DOHH2 (cell line): ENCODE results near the gene PRDX4.

Source experiments
- H3F3A ChIP-seq: fragments of 200-600 bp; sonication (generic), shearing (Covaris generic); 2 replicates; pipeline ENCODE4 v1.6.0; 2016; ENCODE audit warnings: antibody characterized with exemption, mild to moderate bottlenecking; ENCODE audit not compliant: control insufficient read depth, insufficient read depth
- H3K27ac ChIP-seq: fragments of 200-600 bp; sonication (generic); 2 replicates; pipeline ENCODE4 v1.5.1; 2014; ENCODE audit warnings: low read depth, mild to moderate bottlenecking, low read length, moderate library complexity
- H3K27me3 ChIP-seq: fragments of 200-600 bp; sonication (generic); 2 replicates; pipeline ENCODE4 v1.6.1; 2014; ENCODE audit warnings: mild to moderate bottlenecking, low read length, mixed read lengths; ENCODE audit not compliant: control insufficient read depth
- H3K36me3 ChIP-seq: fragments of 200-600 bp; sonication (generic); 2 replicates; pipeline ENCODE4 v1.6.1; 2014; ENCODE audit warnings: mild to moderate bottlenecking, low read length, moderate library complexity, mixed read lengths; ENCODE audit not compliant: control insufficient read depth
- H3K4me1 ChIP-seq: fragments of 200-600 bp; sonication (generic); 2 replicates; pipeline ENCODE4 v1.6.1; 2014; ENCODE audit warnings: mild to moderate bottlenecking, low read length, mixed read lengths; ENCODE audit not compliant: control insufficient read depth
- H3K4me2 ChIP-seq: fragments of 200-600 bp; sonication (generic); 2 replicates; pipeline ENCODE4 v1.6.0; 2014; ENCODE audit warnings: mild to moderate bottlenecking, low read length, moderate library complexity
- H3K4me3 ChIP-seq: fragments of 200-600 bp; sonication (generic); 2 replicates; pipeline ENCODE4 v1.5.1; 2014; ENCODE audit warnings: mild to moderate bottlenecking, low read length, mixed read lengths
- H3K79me2 ChIP-seq: fragments of 200-600 bp; sonication (generic); 2 replicates; pipeline ENCODE4 v1.6.1; 2014; ENCODE audit warnings: mild to moderate bottlenecking, low read length, mixed read lengths; ENCODE audit not compliant: control insufficient read depth
- H3K9me2 ChIP-seq: fragments of 200-600 bp; sonication (generic); replicated peaks from 2 replicates; pipeline ENCODE4 v1.6.1; 2014; ENCODE audit warnings: mild to moderate bottlenecking, low read length, mixed read lengths; ENCODE audit not compliant: control insufficient read depth
- H3K9me3 ChIP-seq: fragments of 200-600 bp; sonication (generic); 2 replicates; pipeline ENCODE4 v1.6.1; 2014; ENCODE audit warnings: antibody characterized with exemption, low read length, mixed read lengths; ENCODE audit not compliant: control insufficient read depth, insufficient read depth
- H4K20me1 ChIP-seq: fragments of 200-600 bp; sonication (generic); 2 replicates; pipeline ENCODE4 v1.6.0; 2014; ENCODE audit warnings: low read depth, mild to moderate bottlenecking, antibody characterized with exemption, low read length, moderate library complexity; ENCODE audit not compliant: control insufficient read depth, insufficient read depth
- EZH2phosphoT487 ChIP-seq: fragments of 200-600 bp; sonication (generic); IDR thresholded peaks from 2 replicates; pipeline ENCODE4 v1.6.1; 2017; ENCODE audit warnings: borderline replicate concordance, mild to moderate bottlenecking, antibody characterized with exemption, low read length, moderate library complexity, mixed read lengths
- TF ChIP-seq, protein P1 (sequence below): fragments of 200-600 bp; sonication (generic); IDR thresholded peaks from one replicate; pipeline ENCODE4 v1.5.1; 2014; ENCODE audit warnings: antibody characterized with exemption, mild to moderate bottlenecking, low read depth, low read length; ENCODE audit not compliant: poor library complexity, severe bottlenecking

Gene PRDX4

DNA sequence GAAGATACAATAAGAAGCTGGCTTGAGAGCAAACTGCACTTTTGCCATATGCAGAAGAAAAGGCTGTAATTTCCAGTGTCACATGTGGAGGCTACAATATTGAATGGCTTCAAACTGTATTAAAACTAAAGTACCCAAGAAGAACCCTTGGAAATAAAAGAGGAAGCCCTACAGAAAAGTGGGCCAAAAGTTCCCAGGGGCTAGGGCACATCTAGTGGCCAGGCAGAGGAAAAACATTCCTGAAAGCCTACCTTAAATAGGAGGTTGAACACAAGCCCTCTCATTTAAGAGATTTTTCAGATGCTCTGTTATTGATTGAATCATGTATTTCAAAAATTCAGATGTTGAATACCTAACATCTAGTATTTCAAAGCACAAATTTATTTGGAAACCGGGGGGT, 40.6 kb upstream of the PRDX4 start:
- H3K27me3 ChIP-seq = no peaks in the 10 kb centered on the region
- H3K27ac ChIP-seq = no peak overlapping the region
- no peaks in the 10 kb centered on the region for H3K36me3 ChIP-seq
- H3K9me2 ChIP-seq = no peaks in the 10 kb centered on the region
- no peak overlapping the region for H3K4me2 ChIP-seq
- H3K4me3 ChIP-seq = no peak overlapping the region
- H3K9me3 ChIP-seq = no peaks in the 10 kb centered on the region
- no peaks in the 10 kb centered on the region for H4K20me1 ChIP-seq
- H3F3A ChIP-seq = no peaks in the 10 kb centered on the region
- H3K4me1 ChIP-seq = no peaks in the 10 kb centered on the region
- no peaks in the 10 kb centered on the region for H3K79me2 ChIP-seq
- TF ChIP-seq, protein P1, sequence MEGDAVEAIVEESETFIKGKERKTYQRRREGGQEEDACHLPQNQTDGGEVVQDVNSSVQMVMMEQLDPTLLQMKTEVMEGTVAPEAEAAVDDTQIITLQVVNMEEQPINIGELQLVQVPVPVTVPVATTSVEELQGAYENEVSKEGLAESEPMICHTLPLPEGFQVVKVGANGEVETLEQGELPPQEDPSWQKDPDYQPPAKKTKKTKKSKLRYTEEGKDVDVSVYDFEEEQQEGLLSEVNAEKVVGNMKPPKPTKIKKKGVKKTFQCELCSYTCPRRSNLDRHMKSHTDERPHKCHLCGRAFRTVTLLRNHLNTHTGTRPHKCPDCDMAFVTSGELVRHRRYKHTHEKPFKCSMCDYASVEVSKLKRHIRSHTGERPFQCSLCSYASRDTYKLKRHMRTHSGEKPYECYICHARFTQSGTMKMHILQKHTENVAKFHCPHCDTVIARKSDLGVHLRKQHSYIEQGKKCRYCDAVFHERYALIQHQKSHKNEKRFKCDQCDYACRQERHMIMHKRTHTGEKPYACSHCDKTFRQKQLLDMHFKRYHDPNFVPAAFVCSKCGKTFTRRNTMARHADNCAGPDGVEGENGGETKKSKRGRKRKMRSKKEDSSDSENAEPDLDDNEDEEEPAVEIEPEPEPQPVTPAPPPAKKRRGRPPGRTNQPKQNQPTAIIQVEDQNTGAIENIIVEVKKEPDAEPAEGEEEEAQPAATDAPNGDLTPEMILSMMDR = no peak
- no peak for TF ChIP-seq EZH2phosphoT487

GRCh38 chrX:23628131-23628530, 39.2 kb upstream of the PRDX4 start:
- no peaks in the 10 kb centered on the region for H3K9me3 ChIP-seq
- H3K4me2 ChIP-seq = no peak overlapping the region
- no peaks in the 10 kb centered on the region for H3F3A ChIP-seq
- H3K4me3 ChIP-seq = no peak overlapping the region
- H3K36me3 ChIP-seq = no peaks in the 10 kb centered on the region
- no peaks in the 10 kb centered on the region for H3K27me3 ChIP-seq
- no peaks in the 10 kb centered on the region for H3K4me1 ChIP-seq
- no peaks in the 10 kb centered on the region for H4K20me1 ChIP-seq
- no peaks in the 10 kb centered on the region for H3K9me2 ChIP-seq
- H3K79me2 ChIP-seq = no peaks in the 10 kb centered on the region
- no peak overlapping the region for H3K27ac ChIP-seq
- no peak for TF ChIP-seq EZH2phosphoT487
- TF ChIP-seq, protein P1 = no peak

GRCh38 chrX:23631136-23631535, 36.2 kb upstream of the PRDX4 start:
- H3K9me3 ChIP-seq = no peaks in the 10 kb centered on the region
- no peaks in the 10 kb centered on the region for H3K79me2 ChIP-seq
- H3K4me3 ChIP-seq = no peak overlapping the region
- H3K9me2 ChIP-seq = no peaks in the 10 kb centered on the region
- no peaks in the 10 kb centered on the region for H4K20me1 ChIP-seq
- no peaks in the 10 kb centered on the region for H3K4me1 ChIP-seq
- no peaks in the 10 kb centered on the region for H3K27me3 ChIP-seq
- no peaks in the 10 kb centered on the region for H3K36me3 ChIP-seq
- TF ChIP-seq EZH2phosphoT487 = no peak
- TF ChIP-seq, protein P1 = no peak
- H3K27ac ChIP-seq = no peak overlapping the region
- no peak overlapping the region for H3K4me2 ChIP-seq
- H3F3A ChIP-seq = no peaks in the 10 kb centered on the region
